NCI-H82 treated with DMSO at 0.1 percent for 48 hours (cell line): ENCODE measurements around the gene HHIPL2.
"Not testable (repeated sequence)": the region's sequence is repeated elsewhere in the genome, so short reads cannot be mapped to it uniquely, and the experiment has no call there.

Experiments used
- DNase-seq: peaks from one replicate; lab custom pipeline; 2025; ENCODE audit not compliant: unreplicated experiment; lab: John Stamatoyannopoulos, UW

Gene HHIPL2

DNA sequence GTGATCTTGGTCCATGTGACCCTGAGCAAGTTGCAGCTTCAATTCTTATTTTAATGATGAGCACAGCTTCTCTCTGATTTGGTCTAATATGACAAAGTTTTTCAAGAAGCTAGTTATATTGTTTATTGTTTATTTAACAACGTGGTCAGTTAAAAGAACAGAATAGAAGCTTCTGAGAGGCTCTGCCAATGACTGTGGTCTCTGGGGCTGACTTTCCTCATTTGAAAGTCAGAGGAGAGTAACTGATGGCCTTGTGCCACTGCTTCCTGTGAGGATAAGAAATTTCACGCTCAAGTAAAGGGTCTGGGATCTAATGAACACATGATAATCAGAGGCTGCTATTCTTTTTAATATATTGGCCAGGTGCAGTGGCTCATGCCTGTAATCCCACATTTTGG lies 7.3 kb downstream of the HHIPL2 start:
- no peak for DNase-seq

GRCh38 chr1:222539951-222540597 lies 7.8 kb downstream of the HHIPL2 start:
- DNase-seq = no peak

- no peak for DNase-seq
Observed at GRCh38 chr1:222535455-222535854, 12.4 kb downstream of the HHIPL2 start.

DNA sequence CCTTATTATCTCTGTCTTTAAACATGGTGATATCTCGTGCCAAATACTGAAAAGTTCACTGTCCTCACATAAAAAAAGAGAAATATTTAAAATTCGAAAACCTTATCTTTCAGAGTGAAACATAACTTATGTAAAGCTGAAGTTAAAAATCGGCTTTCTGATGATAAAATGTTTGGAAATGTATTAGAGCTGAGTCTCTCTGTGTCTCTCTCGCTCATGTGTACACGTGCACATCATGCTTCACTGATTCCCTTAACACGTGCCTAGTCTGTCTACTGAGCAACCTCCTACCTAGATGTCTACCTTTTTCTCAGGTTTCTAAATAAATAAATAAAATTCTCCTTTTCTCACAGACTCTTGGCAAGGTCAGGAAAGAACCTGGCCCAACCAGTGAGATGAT lies 17.1 kb downstream of the HHIPL2 start:
- no peak for DNase-seq

- DNase-seq = no peak
Observed at GRCh38 chr1:222529916-222530315, 18.0 kb downstream of the HHIPL2 start.

GRCh38 chr1:222529181-222529580 lies 18.7 kb downstream of the HHIPL2 start:
- DNase-seq = no peak

GRCh38 chr1:222525951-222526350 lies 22.0 kb downstream of the HHIPL2 start:
- DNase-seq = no peak

DNA sequence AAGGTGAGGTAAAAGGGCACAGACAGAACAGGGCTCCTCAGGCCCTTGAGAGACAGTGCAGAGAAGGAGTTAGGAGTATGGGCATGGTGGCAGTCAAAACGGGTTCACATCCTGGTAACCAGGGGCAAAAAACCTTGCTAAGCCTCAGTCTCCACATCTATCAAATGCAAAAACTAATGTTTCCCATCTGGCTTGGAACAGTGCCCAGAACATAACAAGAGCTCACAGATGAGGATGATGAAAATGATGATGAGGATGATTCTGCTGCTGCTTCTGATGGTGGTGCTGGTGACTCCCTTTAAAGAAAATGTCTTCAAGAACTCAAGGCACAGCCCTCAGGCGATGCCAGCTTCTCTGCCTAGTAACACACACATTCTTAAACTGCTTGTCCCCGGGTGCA lies 24.1 kb downstream of the HHIPL2 start:
- no peak for DNase-seq

DNA sequence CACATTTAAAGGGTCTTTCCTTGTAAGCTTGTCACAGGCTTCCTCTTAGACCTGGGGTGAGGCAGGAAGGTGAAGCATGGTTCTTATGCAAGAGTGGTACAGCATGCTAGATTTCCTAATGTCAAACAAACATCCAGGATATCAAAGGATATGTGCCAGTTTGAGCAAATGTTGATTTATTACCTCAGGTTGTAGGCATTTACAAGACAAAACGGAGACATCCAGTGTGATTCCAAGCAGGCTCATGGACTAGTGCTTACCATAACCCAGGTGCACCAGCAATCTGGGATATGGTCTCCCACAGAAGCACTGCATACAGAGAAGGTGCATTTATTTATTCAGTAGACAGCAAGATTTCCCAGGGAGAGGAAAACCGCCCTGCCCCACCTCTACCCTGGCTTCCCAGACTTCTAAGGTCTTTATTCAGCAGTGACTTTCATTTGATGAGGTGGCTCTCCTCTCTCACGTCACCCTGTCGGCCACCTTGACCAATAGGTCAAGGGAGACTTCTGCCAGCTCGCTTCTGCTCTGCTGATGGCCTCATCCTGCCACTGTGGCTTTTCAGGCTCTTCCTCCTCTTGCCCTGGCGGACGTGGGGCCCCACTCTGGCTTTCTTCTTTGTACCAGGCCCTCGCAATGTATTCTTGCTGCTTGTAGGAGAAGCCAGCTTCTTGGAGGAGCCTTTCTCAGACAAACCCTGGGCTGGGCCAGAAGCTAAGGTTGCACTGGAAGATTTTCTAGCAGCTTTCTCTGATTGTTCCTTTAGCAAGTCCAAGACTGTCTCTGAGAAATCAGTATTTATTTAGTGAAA lies 25.6 kb downstream of the HHIPL2 start:
- no peak for DNase-seq

DNA sequence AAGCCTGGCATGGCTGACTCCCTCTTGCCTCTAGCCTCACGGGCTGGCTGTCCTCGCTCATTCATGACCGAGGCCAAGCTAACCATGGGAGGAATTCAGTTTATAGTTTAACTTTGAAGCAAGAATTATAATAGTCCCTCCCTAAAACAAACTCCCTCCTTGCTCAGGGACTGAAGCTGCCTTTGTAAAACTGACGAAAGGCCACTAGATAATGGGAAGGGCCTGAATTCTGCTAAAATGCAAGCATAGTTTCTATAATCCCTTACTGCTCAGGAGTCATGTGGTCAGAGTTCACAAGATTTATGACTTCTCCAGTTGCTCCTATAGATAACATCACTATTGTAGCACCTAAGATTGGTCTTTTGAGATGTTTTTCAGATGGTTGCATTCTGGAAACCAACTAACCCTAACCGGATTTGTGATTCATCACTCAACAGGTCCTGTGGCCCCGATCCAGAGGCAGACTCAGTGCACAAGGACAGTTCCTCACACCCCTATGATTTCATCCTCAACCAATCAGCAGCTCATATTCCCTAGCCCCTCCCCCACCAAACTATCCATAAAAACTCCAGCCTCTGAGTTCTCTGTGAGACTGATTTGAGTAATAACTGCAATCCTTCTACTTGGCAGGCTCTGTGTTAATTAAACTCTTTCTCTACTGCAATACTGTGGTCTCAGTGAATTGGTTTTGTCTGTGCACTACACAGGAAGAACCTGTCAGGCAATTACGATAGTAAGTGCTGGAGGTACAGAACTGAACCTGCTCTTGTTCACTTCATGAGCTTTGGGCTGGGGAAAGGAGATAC lies 26.4 kb downstream of the HHIPL2 start:
- no peak for DNase-seq

DNA sequence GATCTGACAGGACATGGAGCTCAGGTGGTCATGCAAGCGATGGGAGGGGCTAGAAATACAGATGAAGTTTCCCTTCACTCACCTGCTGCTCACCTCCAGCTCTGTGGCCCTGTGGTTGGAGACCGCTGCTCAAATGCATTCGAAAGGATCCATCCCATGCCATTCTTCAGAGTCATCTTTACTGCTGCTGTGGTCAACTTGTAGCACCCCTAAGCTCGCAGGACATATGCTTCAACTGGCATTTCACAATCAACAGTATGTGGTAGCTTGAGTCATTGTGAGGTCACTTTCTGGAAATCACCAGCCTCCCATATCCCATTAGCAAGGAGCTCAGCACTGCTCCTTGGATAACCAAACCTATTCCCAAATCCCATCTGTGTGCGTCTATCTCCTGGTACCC lies 58.4 kb downstream of the HHIPL2 start:
- not testable (repeated sequence) for DNase-seq

DNA sequence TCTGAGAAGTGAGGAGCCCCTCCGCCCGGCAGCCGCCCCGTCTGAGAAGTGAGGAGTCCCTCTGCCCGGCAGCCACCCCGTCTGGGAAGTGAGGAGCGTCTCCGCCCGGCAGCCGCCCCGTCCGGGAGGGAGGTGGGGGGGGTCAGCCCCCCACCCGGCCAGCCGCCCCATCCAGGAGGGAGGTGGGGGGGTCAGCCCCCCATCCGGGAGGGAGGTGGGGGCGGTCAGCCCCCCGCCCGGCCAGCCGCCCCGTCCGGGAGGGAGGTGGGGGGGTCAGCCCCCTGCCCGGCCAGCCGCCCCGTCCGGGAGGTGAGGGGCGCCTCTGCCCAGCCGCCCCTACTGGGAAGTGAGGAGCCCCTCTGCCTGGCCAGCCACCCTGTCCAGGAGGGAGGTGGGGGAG lies 60.1 kb downstream of the HHIPL2 start:
- DNase-seq = not testable (repeated sequence)

GRCh38 chr1:222484005-222484404 lies 63.9 kb downstream of the HHIPL2 start:
- not testable (repeated sequence) for DNase-seq

DNA sequence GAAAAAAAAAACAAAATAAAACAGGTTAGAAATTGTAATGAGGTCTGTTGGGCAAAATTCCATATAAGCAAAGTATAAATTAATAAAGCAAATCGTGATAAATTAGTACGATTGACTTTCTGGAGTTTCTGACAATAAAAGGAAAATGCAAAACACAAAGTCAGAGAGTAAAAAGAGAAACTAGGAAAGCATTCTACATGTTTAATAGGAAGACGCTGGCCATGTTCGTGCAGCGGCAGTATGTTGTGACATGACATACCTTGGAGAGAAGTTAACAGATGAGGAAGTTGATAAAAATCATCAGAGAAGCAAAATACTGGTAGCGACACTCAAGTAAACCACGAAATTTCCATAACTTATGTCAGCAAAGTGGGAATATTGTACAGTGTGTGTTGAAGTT lies 68.3 kb downstream of the HHIPL2 start:
- DNase-seq = not testable (repeated sequence)

DNA sequence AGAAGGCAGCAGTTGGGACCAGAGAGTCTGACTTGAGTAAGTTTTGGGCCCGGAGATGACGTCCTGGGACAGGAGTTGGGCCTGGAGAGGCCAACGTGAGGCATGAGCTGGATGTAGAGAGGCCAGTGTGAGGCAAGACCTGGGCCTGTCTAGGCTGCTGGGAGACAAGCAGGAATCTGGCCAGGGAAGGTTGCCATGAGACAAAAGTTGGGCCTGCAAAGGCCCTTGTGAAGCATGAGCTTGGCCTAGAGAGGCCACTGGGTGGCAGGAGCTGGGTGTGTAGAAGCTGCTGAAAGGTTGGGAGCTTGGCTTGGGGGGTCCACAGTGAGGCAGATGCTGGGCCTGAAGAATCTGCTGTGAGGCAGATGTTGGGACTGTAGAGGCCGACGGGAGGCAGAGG lies 71.5 kb downstream of the HHIPL2 start:
- not testable (repeated sequence) for DNase-seq

DNA sequence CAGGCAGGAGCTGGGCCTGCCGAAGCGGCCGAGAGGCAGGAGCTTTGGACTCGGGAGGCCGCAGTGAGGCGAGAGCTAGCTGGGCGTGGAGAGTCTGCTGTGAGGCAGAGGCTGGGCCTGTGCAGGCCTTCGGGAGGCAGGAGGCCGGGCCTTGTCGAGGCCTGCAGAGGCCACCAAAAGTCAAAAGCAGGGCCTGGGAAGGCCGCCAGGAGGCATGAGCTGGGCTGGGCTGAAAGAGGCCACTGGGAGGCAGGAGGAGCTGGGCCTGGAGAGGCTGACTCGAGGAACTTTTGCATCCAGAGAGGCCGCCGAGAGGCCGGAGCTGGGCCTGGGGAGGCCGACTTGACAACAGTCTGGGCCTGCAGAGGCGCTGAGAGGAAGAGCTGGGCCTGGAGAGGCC lies 74.2 kb downstream of the HHIPL2 start:
- not testable (repeated sequence) for DNase-seq

GRCh38 chr1:222472776-222473540 lies 74.9 kb downstream of the HHIPL2 start:
- not testable (repeated sequence) for DNase-seq
